Endodermal cell (in vitro differentiated cells): ENCODE results near the gene STPG3. TPM values are rescaled to one million over a fixed set of nuclear protein-coding genes. Genes with fewer than 3 reads are reported as not detected.

Source experiments
- DNase-seq: peaks from one replicate; pipeline ENCODE4 v3.0.0-alpha.2; 2017
- H3K27ac ChIP-seq: 2 replicates; pipeline ENCODE4 v1.5.1; 2013; ENCODE audit warnings: mild to moderate bottlenecking, low read depth, low read length, moderate library complexity
- H3K27me3 ChIP-seq: 2 replicates; pipeline ENCODE4 v1.6.1; 2013; ENCODE audit warnings: mild to moderate bottlenecking, low read length, moderate library complexity; ENCODE audit not compliant: insufficient read depth, control insufficient read depth, poor library complexity, severe bottlenecking
- H3K36me3 ChIP-seq: 2 replicates; pipeline ENCODE4 v1.7.0; 2013; ENCODE audit warnings: mild to moderate bottlenecking, low read length, moderate library complexity; ENCODE audit not compliant: control insufficient read depth, insufficient read depth
- H3K4me1 ChIP-seq: one replicate; pipeline ENCODE4 v1.7.0; 2013; ENCODE audit warnings: low read length; ENCODE audit not compliant: control insufficient read depth, insufficient read depth
- H3K4me3 ChIP-seq: 2 replicates; pipeline ENCODE4 v1.5.1; 2013; ENCODE audit warnings: mild to moderate bottlenecking, low read length, moderate library complexity
- H3K9ac ChIP-seq: 2 replicates; pipeline ENCODE4 v1.6.1; 2013; ENCODE audit warnings: mild to moderate bottlenecking, low read length, moderate library complexity; ENCODE audit not compliant: poor library complexity, severe bottlenecking; ENCODE audit errors: extremely low read depth
- H3K9me3 ChIP-seq: 2 replicates; pipeline ENCODE4 v1.6.1; 2013; ENCODE audit warnings: mild to moderate bottlenecking, low read length, moderate library complexity; ENCODE audit not compliant: control insufficient read depth
- H3K27ac Mint-ChIP-seq: 2 replicates; pipeline ENCODE4 v1.8.0; 2020; ENCODE audit warnings: mixed read lengths
- H3K27me3 Mint-ChIP-seq: 2 replicates; pipeline ENCODE4 v1.8.0; 2021; ENCODE audit warnings: mild to moderate bottlenecking, mixed read lengths; ENCODE audit not compliant: insufficient read depth
- H3K36me3 Mint-ChIP-seq: 2 replicates; pipeline ENCODE4 v1.8.0; 2020; ENCODE audit warnings: low read depth, mixed read lengths
- H3K4me1 Mint-ChIP-seq: 2 replicates; pipeline ENCODE4 v1.8.0; 2020; ENCODE audit warnings: mixed read lengths
- H3K4me3 Mint-ChIP-seq: 2 replicates; pipeline ENCODE4 v1.8.0; 2020; ENCODE audit warnings: mild to moderate bottlenecking, moderate library complexity, mixed read lengths
- H3K9me3 Mint-ChIP-seq: 2 replicates; pipeline ENCODE4 v1.8.0; 2020; ENCODE audit warnings: mild to moderate bottlenecking, mixed read lengths
- CTCF ChIP-seq: fragments of 200-600 bp; sonication (generic); conservative IDR thresholded peaks from 2 replicates; pipeline ENCODE4 v1.5.0; 2021; ENCODE audit warnings: antibody characterized with exemption, mild to moderate bottlenecking
- WGBS, 2 experiments: methylation state at CpG; one replicate each; pipeline versions ENCODE4 v1.1.5 to v1.1.7; 2013; ENCODE audit warnings: missing lambda C conversion rate in 2 of 2, mixed read lengths in 1 of 2; ENCODE audit not compliant: insufficient coverage in 1 of 2, insufficient read length in 1 of 2; 5-methylcytosine and 5-hydroxymethylcytosine counted together
- total RNA-seq, 2 donors: library from RNA; stranded (reverse); fragmentation: NEBNext Ultra II Directional in 1 of 2; extraction: Animal tissue kit (Norgen Biotek cat#: 25700) in 1 of 2; gene quantifications; 2 replicates in 1 of 2; 3 replicates in 1 of 2; pipeline ENCODE4 v1.2.1, GENCODE V29; 2021

STPG3 gene
- total RNA-seq, 2 donors from 2014 or later = not detected

GRCh38 chr9:137215196-137215986 lies 35.7 kb upstream of the STPG3 start:
- Histone ChIP-seq H3K36me3 (peaks cover 9% of the 10 kb centered on the region), H3K9me3 (no peaks in the 10 kb centered on the region), H3K27me3 (no peaks in the 10 kb centered on the region), H3K4me3 (no peak overlapping the region), H3K4me1 (peaks cover 20% of the 10 kb centered on the region), H3K27ac (no peak overlapping the region), H3K9ac (no peak overlapping the region)
- Mint-ChIP-seq H3K27me3 (no peaks in the 10 kb centered on the region), H3K27ac (no peak overlapping the region), H3K4me1 (peaks cover 15% of the 10 kb centered on the region), H3K4me3 (no peak overlapping the region), H3K9me3 (no peaks in the 10 kb centered on the region), H3K36me3 (peaks cover 16% of the 10 kb centered on the region)
- no peak for DNase-seq
- no peak for TF ChIP-seq CTCF
- WGBS, 2 experiments = 93 to 95% methylated on average over 17 to 22 of the region's 22 CpGs

GRCh38 chr9:137216188-137216965 lies 34.7 kb upstream of the STPG3 start:
- 94 to 98% methylated on average over 21 to 30 of the region's 30 CpGs for WGBS, 2 experiments
- TF ChIP-seq CTCF = no peak
- no peak overlapping the region for H3K9ac ChIP-seq

GRCh38 chr9:137217276-137218211 lies 33.5 kb upstream of the STPG3 start:
- Mint-ChIP-seq H3K9me3 (no peaks in the 10 kb centered on the region), H3K36me3 (peaks cover 11% of the 10 kb centered on the region), H3K27me3 (no peaks in the 10 kb centered on the region), H3K27ac (peak overlapping the region; percentile 79), H3K4me3 (peak overlapping the region; percentile 29), H3K4me1 (peaks cover 15% of the 10 kb centered on the region)
- Histone ChIP-seq H3K9ac (no peak overlapping the region), H3K9me3 (no peaks in the 10 kb centered on the region), H3K4me1 (peaks cover 23% of the 10 kb centered on the region), H3K4me3 (no peak overlapping the region), H3K36me3 (peaks cover 8% of the 10 kb centered on the region), H3K27me3 (no peaks in the 10 kb centered on the region), H3K27ac (no peak overlapping the region)
- peak; percentile 93 for DNase-seq
- 61 to 71% methylated on average over 26 to 36 of the region's 36 CpGs for WGBS, 2 experiments
- peak; percentile 31 for TF ChIP-seq CTCF

More at GRCh38 chr9:137216188-137216965, 34.7 kb upstream of the STPG3 start:
- H3K9me3 Mint-ChIP-seq = no peaks in the 10 kb centered on the region
- peaks cover 8% of the 10 kb centered on the region for H3K36me3 ChIP-seq
- H3K9me3 ChIP-seq = no peaks in the 10 kb centered on the region
- no peak overlapping the region for H3K4me3 ChIP-seq
- H3K4me3 Mint-ChIP-seq = no peak overlapping the region
- H3K36me3 Mint-ChIP-seq = peaks cover 12% of the 10 kb centered on the region
- H3K27ac Mint-ChIP-seq = no peak overlapping the region
- no peaks in the 10 kb centered on the region for H3K27me3 ChIP-seq
- DNase-seq = no peak
- H3K27ac ChIP-seq = no peak overlapping the region
- H3K4me1 ChIP-seq = peaks cover 23% of the 10 kb centered on the region
- H3K27me3 Mint-ChIP-seq = no peaks in the 10 kb centered on the region
- H3K4me1 Mint-ChIP-seq = peaks cover 15% of the 10 kb centered on the region
